Neural progenitor cell (in vitro differentiated cells): Measurements from ENCODE around the gene IL10RA. TPM values are rescaled to one million over a fixed set of nuclear protein-coding genes. Genes with fewer than 3 reads are reported as not detected.

Experiments
- DNase-seq: peaks from one replicate; pipeline ENCODE4 v3.0.0-alpha.2; 2016; ENCODE audit warnings: low spot score
- H2AFZ ChIP-seq: fragments of 200-600 bp; sonication (generic); replicated peaks from 2 replicates; pipeline ENCODE4 v1.6.1; 2016; ENCODE audit warnings: antibody characterized with exemption
- H3F3A ChIP-seq: fragments of 200-600 bp; sonication (generic); 2 replicates; pipeline ENCODE4 v1.6.1; 2016; ENCODE audit warnings: antibody characterized with exemption, low read depth
- H3K27ac ChIP-seq: fragments of 200-600 bp; sonication (generic); 2 replicates; pipeline ENCODE4 v1.5.1; 2016; ENCODE audit warnings: mild to moderate bottlenecking
- H3K27me3 ChIP-seq: fragments of 200-600 bp; sonication (generic); 2 replicates; pipeline ENCODE4 v1.6.1; 2016; ENCODE audit warnings: mild to moderate bottlenecking, moderate library complexity
- H3K36me3 ChIP-seq: fragments of 200-600 bp; sonication (generic); 2 replicates; pipeline ENCODE4 v1.5.1; 2016
- H3K4me1 ChIP-seq: fragments of 200-600 bp; sonication (generic); 2 replicates; pipeline ENCODE4 v1.6.1; 2016; ENCODE audit warnings: mixed run types
- H3K4me2 ChIP-seq: fragments of 200-600 bp; sonication (generic); 2 replicates; pipeline ENCODE4 v1.6.1; 2016
- H3K4me3 ChIP-seq: fragments of 200-600 bp; sonication (generic); 2 replicates; pipeline ENCODE4 v1.5.1; 2016
- H3K79me2 ChIP-seq: fragments of 200-600 bp; sonication (generic); 2 replicates; pipeline ENCODE4 v1.6.1; 2016; ENCODE audit warnings: low read depth
- H3K9ac ChIP-seq: fragments of 200-600 bp; sonication (generic); 2 replicates; pipeline ENCODE4 v1.6.1; 2016
- H3K9me3 ChIP-seq: fragments of 200-600 bp; sonication (generic); 2 replicates; pipeline ENCODE4 v1.5.1; 2016; ENCODE audit warnings: low read depth
- H4K20me1 ChIP-seq: fragments of 200-600 bp; sonication (generic); 2 replicates; pipeline ENCODE4 v1.6.1; 2016; ENCODE audit warnings: low read depth
- H3K27ac Mint-ChIP-seq: 3 replicates; pipeline ENCODE4 v1.8.0; 2021; ENCODE audit warnings: mixed read lengths
- H3K27me3 Mint-ChIP-seq: 2 replicates; pipeline ENCODE4 v1.8.0; 2022; ENCODE audit warnings: low read depth, mild to moderate bottlenecking, inconsistent platforms, moderate library complexity, mixed read lengths; ENCODE audit not compliant: insufficient read depth
- H3K36me3 Mint-ChIP-seq: 3 replicates; pipeline ENCODE4 v1.8.0; 2021; ENCODE audit warnings: mixed read lengths
- H3K4me1 Mint-ChIP-seq: 3 replicates; pipeline ENCODE4 v1.8.0; 2021; ENCODE audit warnings: mixed read lengths
- H3K4me3 Mint-ChIP-seq: 3 replicates; pipeline ENCODE4 v1.8.0; 2021; ENCODE audit warnings: mild to moderate bottlenecking, moderate library complexity, mixed read lengths
- H3K9me3 Mint-ChIP-seq: 3 replicates; pipeline ENCODE4 v1.8.0; 2020; ENCODE audit warnings: mixed read lengths
- EZH2 ChIP-seq: fragments of 200-600 bp; sonication (generic); IDR thresholded peaks from 2 replicates; pipeline ENCODE4 v1.6.1; 2017; ENCODE audit warnings: antibody characterized with exemption, mild to moderate bottlenecking, moderate library complexity
- EZH2phosphoT487 ChIP-seq: fragments of 200-600 bp; sonication (generic); IDR thresholded peaks from 2 replicates; pipeline ENCODE4 v1.6.1; 2017; ENCODE audit warnings: antibody characterized with exemption
- total RNA-seq: library from RNA; depleted of rRNA; stranded (reverse); fragments of >200 nt; gene quantifications from 2 replicates; pipeline ENCODE4 v1.2.3, GENCODE V29; 2015; ENCODE audit warnings: low replicate concordance
- TF ChIP-seq, protein P1 (sequence below): fragments of 200-600 bp; sonication (generic); IDR thresholded peaks from 2 replicates; pipeline ENCODE4 v1.5.1; 2017; ENCODE audit warnings: antibody characterized with exemption, mild to moderate bottlenecking

The IL10RA gene
- total RNA-seq, 1 donor from 2014 or later: not detected

- no peaks in the 10 kb centered on the region for H3K9me3 Mint-ChIP-seq
- no peaks in the 10 kb centered on the region for H3K27me3 Mint-ChIP-seq
- Histone ChIP-seq H2AFZ (no peak overlapping the region), H3K9me3 (no peaks in the 10 kb centered on the region), H3K9ac (no peak overlapping the region), H3K4me3 (no peak overlapping the region), H3K36me3 (no peaks in the 10 kb centered on the region), H3K4me2 (no peak overlapping the region), H3F3A (no peaks in the 10 kb centered on the region), H4K20me1 (no peaks in the 10 kb centered on the region), H3K27ac (no peak overlapping the region), H3K79me2 (no peaks in the 10 kb centered on the region), H3K27me3 (no peaks in the 10 kb centered on the region), H3K4me1 (no peaks in the 10 kb centered on the region)
- DNase-seq: no peak
- no peaks in the 10 kb centered on the region for H3K36me3 Mint-ChIP-seq
- no peak overlapping the region for H3K4me3 Mint-ChIP-seq
- H3K27ac Mint-ChIP-seq: peak overlapping the region; percentile 43
- peaks cover 4% of the 10 kb centered on the region for H3K4me1 Mint-ChIP-seq
- TF ChIP-seq EZH2phosphoT487: no peak
- TF ChIP-seq, protein P1, sequence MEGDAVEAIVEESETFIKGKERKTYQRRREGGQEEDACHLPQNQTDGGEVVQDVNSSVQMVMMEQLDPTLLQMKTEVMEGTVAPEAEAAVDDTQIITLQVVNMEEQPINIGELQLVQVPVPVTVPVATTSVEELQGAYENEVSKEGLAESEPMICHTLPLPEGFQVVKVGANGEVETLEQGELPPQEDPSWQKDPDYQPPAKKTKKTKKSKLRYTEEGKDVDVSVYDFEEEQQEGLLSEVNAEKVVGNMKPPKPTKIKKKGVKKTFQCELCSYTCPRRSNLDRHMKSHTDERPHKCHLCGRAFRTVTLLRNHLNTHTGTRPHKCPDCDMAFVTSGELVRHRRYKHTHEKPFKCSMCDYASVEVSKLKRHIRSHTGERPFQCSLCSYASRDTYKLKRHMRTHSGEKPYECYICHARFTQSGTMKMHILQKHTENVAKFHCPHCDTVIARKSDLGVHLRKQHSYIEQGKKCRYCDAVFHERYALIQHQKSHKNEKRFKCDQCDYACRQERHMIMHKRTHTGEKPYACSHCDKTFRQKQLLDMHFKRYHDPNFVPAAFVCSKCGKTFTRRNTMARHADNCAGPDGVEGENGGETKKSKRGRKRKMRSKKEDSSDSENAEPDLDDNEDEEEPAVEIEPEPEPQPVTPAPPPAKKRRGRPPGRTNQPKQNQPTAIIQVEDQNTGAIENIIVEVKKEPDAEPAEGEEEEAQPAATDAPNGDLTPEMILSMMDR: no peak
- TF ChIP-seq EZH2: no peak
Observed at GRCh38 chr11:118047749-118048148, 61.6 kb downstream of the IL10RA start.

DNA sequence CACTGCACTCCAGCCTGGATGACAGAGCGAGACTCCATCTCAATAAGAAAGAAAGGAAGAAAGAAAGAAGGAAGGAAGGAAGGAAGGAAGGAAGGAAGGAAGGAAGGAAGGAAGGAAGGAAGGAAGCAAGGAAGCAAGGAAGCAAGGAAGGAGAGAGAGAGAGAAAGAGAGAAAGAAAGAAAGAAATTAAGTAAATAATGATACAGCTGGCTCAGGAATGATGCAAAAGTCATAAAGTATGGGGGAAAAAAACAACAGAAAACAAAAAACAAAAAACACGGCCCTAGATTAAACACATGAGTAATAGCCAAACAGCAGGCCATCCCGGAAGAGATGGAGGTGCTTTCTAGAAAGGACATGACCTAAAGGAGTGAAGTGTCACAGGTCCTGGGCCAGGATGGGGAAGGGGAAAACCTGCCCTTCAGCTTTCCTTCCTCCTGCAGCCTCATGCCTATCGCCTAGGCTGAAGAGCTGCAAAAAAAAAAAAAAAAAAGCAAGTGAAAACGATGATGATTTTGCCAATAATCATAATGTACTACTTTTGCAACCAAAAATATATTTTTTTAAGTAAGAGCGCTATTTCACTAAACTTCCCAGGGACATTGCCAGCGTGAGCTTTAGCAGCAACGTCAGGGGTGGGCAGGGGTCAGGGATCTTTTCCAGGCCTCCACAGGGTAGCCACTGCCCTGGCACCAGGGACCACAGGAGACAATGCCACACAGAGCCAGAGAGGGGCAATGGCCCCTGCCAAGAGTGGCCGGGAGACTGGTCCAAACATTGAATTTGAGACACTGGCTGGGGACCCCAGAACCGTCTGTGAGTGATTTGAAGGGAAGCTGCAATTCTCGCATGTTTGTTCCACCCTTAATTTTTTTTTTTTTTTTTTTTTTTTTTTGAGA, 62.5 kb downstream of the IL10RA start:
- H3K9me3 ChIP-seq: no peaks in the 10 kb centered on the region
- no peak overlapping the region for H3K9ac ChIP-seq
- DNase-seq: no peak
- no peak overlapping the region for H3K27ac ChIP-seq
- Mint-ChIP-seq H3K4me3 (no peak overlapping the region), H3K27me3 (peaks cover 1% of the 10 kb centered on the region), H3K9me3 (no peaks in the 10 kb centered on the region), H3K36me3 (no peaks in the 10 kb centered on the region), H3K27ac (no peak overlapping the region), H3K4me1 (peaks cover 7% of the 10 kb centered on the region)
- no peak overlapping the region for H3K4me3 ChIP-seq
- H3K79me2 ChIP-seq: no peaks in the 10 kb centered on the region
- no peaks in the 10 kb centered on the region for H3K4me1 ChIP-seq
- H3K27me3 ChIP-seq: no peaks in the 10 kb centered on the region
- H3K4me2 ChIP-seq: no peak overlapping the region
- TF ChIP-seq, protein P1: no peak
- TF ChIP-seq EZH2phosphoT487: no peak
- TF ChIP-seq EZH2: no peak
- no peaks in the 10 kb centered on the region for H3F3A ChIP-seq
- no peaks in the 10 kb centered on the region for H3K36me3 ChIP-seq
- no peaks in the 10 kb centered on the region for H4K20me1 ChIP-seq
- H2AFZ ChIP-seq: no peak overlapping the region

- Mint-ChIP-seq H3K36me3 (no peaks in the 10 kb centered on the region), H3K27ac (no peak overlapping the region), H3K4me3 (no peak overlapping the region), H3K27me3 (peaks cover 2% of the 10 kb centered on the region), H3K9me3 (no peaks in the 10 kb centered on the region), H3K4me1 (peaks cover 7% of the 10 kb centered on the region)
- DNase-seq: no peak
- Histone ChIP-seq H3K4me2 (no peak overlapping the region), H2AFZ (no peak overlapping the region), H3F3A (no peaks in the 10 kb centered on the region), H3K27me3 (no peaks in the 10 kb centered on the region), H4K20me1 (no peaks in the 10 kb centered on the region), H3K9me3 (no peaks in the 10 kb centered on the region), H3K4me1 (no peaks in the 10 kb centered on the region), H3K27ac (no peak overlapping the region), H3K79me2 (no peaks in the 10 kb centered on the region), H3K4me3 (no peak overlapping the region), H3K9ac (no peak overlapping the region), H3K36me3 (no peaks in the 10 kb centered on the region)
- TF ChIP-seq EZH2phosphoT487 (no peak), EZH2 (no peak)
- TF ChIP-seq, protein P1: no peak
Observed at GRCh38 chr11:118049771-118050170, 63.6 kb downstream of the IL10RA start.
